ENCODE measurements around the gene EXOC8. TPM values are rescaled to one million over a fixed set of nuclear protein-coding genes. Genes with fewer than 3 reads are reported as not detected.

The EXOC8 gene
- total and polyA plus RNA-seq, 2 of the 8 experiments (the other 6 are each of a cell fraction or from before 2014, with no cell fraction given) = 2.0 to 9.8 TPM

GRCh38 chr1:231337472-231338269 lies at the start of gene EXOC8 (continued):
- TF ChIP-seq HDAC6 (IDR thresholded peaks at IDR 0.05; ENCODE audit: low read depth, low read length) (no peak), EZH2 (IDR thresholded peaks at IDR 0.05; ENCODE audit: low read depth, low read length, severe bottlenecking) (no peak), ATF3 (IDR thresholded peaks at IDR 0.05; ENCODE audit: insufficient read depth, low read depth, low read length) (peak; percentile 64; the same call in 1 of the 2 replicates), CREB1 (IDR thresholded peaks at IDR 0.05) (peak; percentile 69), SP4 (IDR thresholded peaks at IDR 0.05; ENCODE audit: low read length) (peak; percentile 99)
